HK-2 (cell line): ENCODE measurements around the gene KIAA0232.
"Not testable (repeated sequence)": the region's sequence is repeated elsewhere in the genome, so short reads cannot be mapped to it uniquely, and the experiment has no call there.

Source experiments
- DNase-seq: peaks from one replicate; pipeline ENCODE4 v3.0.0-alpha.2; 2018; ENCODE audit not compliant: unreplicated experiment

KIAA0232 gene

DNA sequence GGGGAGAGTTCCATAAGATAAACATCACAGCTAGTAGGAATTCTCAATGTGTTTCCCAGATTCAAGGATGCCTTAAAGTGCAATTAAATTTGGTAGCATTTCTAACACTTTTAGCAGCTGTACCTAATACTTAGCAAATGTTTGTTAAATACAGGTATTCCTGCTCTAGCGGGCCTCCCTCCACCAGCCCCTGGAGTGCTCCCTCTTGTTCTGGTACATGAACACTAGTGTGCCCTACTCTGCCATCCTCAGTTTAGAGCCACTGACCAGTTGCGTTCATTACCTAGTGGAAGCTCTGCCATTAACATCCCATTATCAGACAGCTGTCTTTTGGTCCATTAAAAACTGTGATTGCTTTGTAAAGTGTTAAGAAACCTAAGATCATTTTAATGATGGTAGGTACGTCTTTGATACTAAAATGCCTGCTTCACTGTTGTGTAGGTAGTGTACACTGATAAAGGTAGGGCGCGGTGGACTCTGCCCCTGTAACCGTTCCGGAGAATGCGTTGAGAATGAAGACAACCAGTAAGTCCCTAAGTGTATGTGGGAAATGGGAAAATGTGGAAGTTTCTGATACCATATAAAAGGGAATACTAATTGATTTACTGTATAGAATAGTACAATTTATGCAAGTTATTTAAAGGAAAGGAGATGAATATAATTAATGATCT lies 21.7 kb downstream of the KIAA0232 start:
- no peak for DNase-seq

DNA sequence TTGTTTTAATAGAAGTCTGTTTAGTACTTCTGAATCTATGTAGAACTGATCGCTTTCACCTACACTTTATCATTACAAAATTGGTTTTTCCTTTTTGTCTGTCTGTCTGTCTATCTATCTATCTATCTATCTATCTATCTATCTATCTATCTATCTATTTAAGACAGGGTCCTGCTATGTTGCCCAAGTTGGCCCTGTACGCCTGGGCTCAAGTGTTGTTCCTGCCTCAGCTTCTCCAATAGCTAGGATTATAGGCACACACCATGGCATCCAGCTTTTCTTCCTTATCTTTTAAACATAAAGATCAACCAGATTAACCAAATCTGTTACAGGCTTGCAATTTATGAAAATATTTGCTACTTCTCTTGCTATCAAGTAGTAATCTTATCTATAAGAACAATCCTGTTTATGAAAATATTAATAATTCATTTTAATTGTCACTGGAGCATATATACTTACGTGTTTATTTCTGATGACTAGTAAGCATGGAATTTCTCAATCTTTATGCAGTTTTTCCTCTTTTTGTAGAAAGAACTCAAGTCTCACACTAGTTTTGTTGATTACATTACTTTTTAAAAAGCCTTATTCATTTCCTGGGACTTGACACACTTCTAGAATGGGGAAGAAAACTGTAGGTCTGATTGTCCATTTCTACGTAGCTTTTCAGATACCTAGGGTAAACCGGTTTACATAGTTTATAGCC lies 24.5 kb downstream of the KIAA0232 start:
- DNase-seq, result no peak

- DNase-seq, result no peak
Observed at GRCh38 chr4:6808259-6808658, 25.7 kb downstream of the KIAA0232 start.

DNA sequence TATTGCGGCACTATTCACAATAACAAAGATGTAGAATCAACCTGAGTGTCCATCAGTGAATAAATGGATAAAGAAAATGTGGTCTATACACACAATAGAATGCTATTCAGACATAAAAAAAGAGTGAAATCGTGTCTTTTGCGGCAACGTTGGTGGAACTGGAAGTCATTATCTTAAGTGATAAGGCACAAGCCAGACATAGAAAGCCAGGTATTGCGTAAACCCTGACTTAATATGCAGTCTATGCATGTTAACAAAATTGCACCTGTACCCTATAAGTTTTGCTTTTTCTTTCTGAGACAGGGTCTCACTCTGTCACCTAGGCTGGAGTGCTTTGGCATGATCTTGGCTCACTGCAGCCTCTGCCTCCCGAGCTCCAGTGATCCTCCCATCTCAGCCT lies 28.6 kb downstream of the KIAA0232 start:
- DNase-seq, result no peak

GRCh38 chr4:6812766-6813165 lies 30.2 kb downstream of the KIAA0232 start:
- DNase-seq, result no peak

- no peak for DNase-seq
Observed at GRCh38 chr4:6813725-6814124, 31.2 kb downstream of the KIAA0232 start.

- no peak for DNase-seq
Observed at GRCh38 chr4:6815029-6815836, 32.7 kb downstream of the KIAA0232 start.

- DNase-seq, result no peak
Observed at GRCh38 chr4:6819295-6819694, 36.8 kb downstream of the KIAA0232 start.

- DNase-seq, result no peak
Observed at GRCh38 chr4:6820695-6821094, 38.2 kb downstream of the KIAA0232 start.

DNA sequence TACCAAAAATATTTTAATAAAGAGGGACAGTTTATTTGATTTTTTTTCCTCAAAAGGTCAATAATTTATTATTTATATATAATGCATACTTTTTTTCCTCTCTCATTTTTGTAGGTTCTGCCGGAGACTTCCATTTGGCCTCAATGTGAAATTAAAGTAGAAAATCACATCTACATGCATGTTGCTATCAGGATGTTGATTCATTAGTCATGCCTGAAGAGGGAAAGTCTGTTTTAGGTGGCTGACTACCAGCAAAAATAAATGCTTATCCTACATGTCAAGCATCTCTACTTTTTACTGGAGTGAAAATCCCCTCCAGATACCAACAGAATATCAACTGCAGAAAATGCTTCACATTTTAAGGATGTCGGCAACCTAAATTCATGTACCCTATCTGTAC lies 41.5 kb downstream of the KIAA0232 start:
- no peak for DNase-seq

DNA sequence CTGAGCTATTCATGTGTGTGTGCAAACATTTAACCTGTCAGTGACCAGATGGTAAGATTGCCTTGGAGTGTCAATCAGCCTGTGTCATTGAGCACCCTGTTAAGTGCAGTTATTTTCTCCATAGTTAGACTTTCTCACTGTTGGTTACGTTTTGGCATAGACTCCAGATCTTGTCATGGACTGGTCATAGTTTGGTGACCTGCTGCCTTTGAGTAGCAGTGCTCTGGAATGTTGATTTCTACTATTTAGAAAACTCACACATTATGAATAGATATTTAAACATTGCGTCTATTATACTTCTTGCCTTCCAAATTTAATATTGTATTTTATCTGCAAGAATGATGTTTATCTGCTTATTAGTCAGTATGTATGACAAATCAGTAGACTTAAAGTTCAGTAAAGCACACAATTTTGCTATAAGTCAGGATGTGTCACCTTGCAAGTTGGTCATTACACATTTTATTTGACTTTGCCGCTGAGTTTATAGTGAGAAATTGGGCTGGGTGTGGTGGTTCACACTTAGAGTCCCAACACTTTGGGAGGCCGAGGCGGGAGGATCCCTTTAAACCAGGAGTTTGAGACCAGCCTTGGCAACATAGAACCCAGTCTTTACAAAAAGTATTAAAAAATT lies 42.4 kb downstream of the KIAA0232 start:
- no peak for DNase-seq

DNA sequence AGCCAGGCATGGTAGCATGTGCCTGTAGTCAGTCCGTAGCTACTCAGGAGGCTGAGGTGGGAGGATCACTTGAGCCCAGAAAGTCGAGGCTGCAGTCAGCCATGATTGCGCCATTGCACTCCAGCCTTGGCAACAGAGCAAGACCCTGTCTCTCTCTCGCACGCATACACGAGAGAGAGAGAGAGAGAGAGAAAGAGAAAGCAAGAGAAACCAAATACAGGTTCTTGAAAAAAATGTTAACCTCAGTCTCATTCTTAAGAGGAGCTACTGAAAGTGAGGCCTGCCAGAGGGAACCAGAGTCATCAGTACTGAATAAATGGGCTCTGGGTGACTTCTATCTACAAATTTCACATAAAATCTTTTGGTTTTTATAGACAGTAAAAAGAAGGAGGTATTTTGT lies 42.9 kb downstream of the KIAA0232 start:
- DNase-seq, result no peak

DNA sequence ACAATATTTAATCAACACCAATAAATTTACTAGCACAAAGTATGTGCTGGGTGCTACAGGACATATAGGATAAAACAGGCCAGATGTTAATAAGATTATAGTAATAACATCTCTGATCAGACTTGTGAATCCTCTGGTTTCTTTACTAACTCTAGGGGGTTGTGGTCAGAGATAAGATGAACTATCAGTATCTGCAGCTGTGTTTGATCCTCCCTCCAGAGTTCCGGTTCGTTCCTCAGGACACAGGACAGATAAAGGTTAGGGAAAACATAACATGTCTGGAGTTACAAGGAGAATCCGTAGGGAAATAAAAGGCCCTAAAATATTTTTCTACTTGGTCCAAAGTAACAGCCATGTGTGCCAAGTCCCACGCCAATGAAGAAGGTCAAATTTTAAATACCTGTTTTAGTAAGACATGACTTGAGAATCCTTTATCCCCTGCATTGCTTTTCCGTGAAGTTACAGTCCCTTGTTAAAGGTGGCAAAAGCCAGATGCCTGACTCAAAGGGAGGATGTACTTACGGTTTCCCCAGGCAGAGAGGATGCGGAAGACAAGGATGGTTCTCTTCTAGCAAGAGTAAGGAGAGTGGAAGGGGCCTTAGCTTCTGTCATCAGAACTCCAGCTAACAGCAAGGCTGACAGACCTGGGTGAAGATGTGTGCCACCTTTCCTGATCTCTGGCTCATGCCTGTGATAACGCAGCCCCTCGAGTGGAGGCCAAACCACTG lies 44.4 kb downstream of the KIAA0232 start:
- no peak for DNase-seq

DNA sequence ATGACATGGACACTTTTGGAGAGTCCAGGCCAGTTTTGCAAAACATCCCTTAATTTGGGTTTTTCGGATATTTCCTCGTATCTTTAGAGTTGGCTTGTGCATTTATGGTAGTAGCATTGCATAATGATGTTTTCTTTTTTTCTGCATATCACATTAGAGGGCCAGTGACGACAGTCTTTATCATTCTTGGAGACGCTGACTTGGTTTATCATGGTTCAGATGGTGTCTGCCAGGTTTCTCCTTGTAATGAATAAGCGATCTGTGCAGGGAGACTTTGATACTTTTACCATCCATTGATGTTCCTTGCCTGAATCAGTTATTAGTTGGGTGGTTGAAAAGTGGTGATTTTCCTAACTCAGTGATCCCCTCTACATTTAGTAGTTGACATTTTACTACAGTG lies 46.6 kb downstream of the KIAA0232 start:
- no peak for DNase-seq

- peak; percentile 10 for DNase-seq
Observed at GRCh38 chr4:6834867-6835266, 52.3 kb downstream of the KIAA0232 start.

DNA sequence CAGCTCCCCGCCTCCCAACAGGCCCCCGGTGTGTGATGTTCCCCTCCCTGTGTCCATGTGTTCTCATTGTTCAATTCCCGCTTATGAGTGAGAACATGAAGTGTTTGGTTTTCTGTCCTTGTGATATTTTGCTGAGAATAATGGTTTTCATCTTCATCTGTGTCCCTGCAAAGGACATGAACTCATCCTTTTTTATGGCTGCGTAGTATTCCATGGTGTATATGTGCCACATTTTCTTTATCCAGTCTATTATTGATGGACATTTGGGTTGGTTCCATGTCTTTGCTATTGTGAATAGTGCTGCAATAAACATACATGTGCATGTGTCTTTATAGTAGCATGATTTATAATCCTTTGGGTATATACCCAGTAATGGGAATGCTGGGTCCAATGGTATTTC lies 53.1 kb downstream of the KIAA0232 start:
- not testable (repeated sequence) for DNase-seq

- not testable (repeated sequence) for DNase-seq
Observed at GRCh38 chr4:6837106-6837505, 54.6 kb downstream of the KIAA0232 start.

- no peak for DNase-seq
Observed at GRCh38 chr4:6839579-6839978, 57.1 kb downstream of the KIAA0232 start.

- peak; percentile 7 for DNase-seq
Observed at GRCh38 chr4:6840062-6840976, 57.8 kb downstream of the KIAA0232 start.

DNA sequence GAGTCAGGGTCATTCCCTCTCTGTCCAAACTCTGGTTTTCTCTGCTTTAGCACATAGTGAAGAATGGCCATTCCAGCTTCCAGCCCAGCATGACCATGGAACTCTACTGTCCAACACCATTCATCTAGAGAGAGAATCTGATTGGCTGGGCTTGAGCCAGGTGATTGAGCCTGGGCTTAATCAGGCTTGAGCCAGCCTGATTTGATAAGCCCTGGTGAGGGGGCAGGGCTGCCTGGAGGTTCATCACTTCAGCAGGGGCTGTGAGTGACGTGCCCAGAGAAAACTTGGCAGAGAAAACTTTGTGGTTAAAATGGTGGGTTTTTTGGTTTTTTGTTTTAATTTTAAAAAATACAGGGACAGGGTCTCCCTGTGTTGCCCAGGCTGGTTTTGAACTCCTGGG lies 62.5 kb downstream of the KIAA0232 start:
- DNase-seq, result no peak

GRCh38 chr4:6845574-6845973 lies 63.0 kb downstream of the KIAA0232 start:
- DNase-seq, result no peak
